CD4-positive, alpha-beta T cell treated with Interleukin-15 for 1 hour (primary cell): ENCODE data around the gene CSHL1.
"Not testable (repeated sequence)": the region's sequence is repeated elsewhere in the genome, so short reads cannot be mapped to it uniquely, and the experiment has no call there.

Source experiments
- DNase-seq: peaks from one replicate; pipeline ENCODE4 v3.0.0-alpha.2; 2020

CSHL1 gene

DNA sequence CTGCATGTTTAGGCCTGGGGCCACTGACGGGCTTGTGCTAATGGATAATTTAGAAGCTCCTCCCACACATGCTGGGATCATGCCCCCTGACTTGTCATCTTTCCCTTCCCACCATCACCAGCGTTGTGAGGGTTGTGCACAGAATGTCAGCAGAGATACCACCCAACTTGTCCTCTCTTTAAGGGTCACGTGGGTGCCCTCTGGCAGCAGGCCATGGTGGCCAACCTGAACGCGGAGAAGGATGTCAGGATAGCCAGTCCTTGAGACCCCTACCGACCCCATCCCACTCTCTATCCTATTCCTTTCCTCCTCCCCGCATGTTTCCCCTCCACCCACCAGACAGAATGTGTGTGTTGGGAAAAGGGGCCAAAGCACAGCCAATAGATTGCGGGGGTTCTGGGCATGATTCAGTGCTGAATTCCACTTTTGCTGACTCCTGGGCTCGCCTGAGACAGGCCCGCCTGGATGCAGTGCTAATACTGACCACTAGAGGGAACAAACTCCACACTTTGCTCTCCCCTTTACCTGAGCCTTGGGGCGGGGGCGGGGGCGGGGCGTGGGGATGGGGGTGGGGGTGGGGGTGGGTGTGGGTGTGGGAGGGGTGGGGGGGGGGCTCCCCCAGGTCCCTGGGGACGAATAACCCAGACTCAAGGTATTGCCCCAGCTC is 29.0 kb downstream of the CSHL1 start, which contains the start of gene GH2:
Gene GH2, minus strand, starts transcription at position 10 of the 667 bp plus-strand sequence. CDS start 143 bp downstream, outside the sequence.
- DNase-seq, result peak; percentile 62

- not testable (repeated sequence) for DNase-seq
Observed at GRCh38 chr17:63881337-63881736, 29.7 kb downstream of the CSHL1 start.

- DNase-seq, result no peak
Observed at GRCh38 chr17:63880706-63881105, 30.4 kb downstream of the CSHL1 start.

- not testable (repeated sequence) for DNase-seq
Observed at GRCh38 chr17:63878413-63878812, 32.6 kb downstream of the CSHL1 start.

- DNase-seq, result not testable (repeated sequence)
Observed at GRCh38 chr17:63874693-63875092, 36.4 kb downstream of the CSHL1 start.

DNA sequence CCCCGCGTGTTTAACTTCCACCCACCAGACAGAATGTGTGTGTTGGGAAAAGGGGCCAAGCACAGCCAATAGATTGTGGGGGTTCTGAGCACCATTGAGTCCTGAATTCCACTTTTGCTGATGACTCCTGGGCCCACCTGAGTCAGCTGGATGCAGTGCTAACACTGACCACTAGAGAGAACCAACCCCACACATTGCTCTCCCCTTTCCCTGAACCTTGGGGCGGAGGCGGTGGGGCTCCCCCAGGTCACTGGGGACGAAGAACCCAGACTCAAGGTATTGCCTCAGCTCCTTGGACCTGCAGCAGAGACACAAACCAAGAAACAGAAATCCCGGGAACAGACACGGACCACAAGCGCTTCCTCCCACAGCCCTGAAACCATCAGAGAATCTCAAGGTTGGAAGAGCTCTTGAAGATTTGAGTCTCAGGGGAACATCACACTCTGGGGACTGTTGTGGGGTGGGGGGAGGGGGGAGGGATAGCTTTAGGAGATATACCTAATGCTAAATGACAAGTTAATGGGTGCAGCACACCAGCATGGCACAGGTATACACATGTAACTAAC is 36.9 kb downstream of the CSHL1 start:
- not testable (repeated sequence) for DNase-seq

- not testable (repeated sequence) for DNase-seq
Observed at GRCh38 chr17:63873577-63873976, 37.5 kb downstream of the CSHL1 start, which contains the start of gene CSH2. Gene CSH2 (minus strand): TSS chr17:63873677. CDS start chr17:63873614, 63 bp downstream.

DNA sequence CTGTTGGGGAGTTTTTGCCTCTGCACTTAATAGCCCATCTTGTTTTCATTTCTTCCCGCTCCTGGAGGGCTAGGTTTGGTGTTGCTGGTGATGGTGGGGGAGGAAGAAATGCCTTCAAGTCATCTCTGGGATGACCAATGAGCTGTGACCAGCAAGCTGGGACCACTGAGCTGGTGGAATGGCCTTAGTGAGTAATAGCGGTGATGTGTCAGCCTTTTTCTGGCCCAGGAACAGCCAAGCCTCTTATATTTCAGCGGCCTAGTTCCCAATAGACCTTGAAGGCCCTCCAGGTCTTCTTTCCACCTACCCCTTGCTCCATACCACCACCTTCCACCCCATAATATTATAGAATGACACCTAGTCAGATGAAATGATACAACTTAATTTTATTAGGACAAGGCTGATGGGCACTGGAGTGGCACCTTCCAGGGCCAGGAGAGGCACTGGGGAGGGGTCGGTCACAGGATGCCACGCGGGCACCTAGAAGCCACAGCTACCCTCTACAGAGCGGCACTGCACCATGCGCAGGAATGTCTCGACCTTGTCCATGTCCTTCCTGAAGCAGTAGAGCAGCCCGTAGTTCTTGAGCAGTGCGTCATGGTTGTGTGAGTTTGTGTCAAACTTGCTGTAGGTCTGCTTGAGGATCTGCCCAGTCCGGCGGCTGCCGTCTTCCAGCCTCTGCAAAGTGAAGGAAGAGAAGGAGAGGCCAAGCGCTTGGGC is 39.3 kb downstream of the CSHL1 start:
- DNase-seq, result not testable (repeated sequence)

GRCh38 chr17:63870292-63870665 is 40.8 kb downstream of the CSHL1 start:
- not testable (repeated sequence) for DNase-seq

- not testable (repeated sequence) for DNase-seq
Observed at GRCh38 chr17:63869491-63870291, 41.4 kb downstream of the CSHL1 start.

GRCh38 chr17:63866625-63867024 is 44.4 kb downstream of the CSHL1 start:
- DNase-seq, result not testable (repeated sequence)
